Upper lobe of left lung (tissue), 6 donors: Measurements from ENCODE around the gene ADGRV1. TPM values are rescaled to one million over a fixed set of nuclear protein-coding genes. Genes with fewer than 3 reads are reported as not detected.
"Not testable (repeated sequence)": the region's sequence is repeated elsewhere in the genome, so short reads cannot be mapped to it uniquely, and the experiment has no call there.

Experiments used
- ATAC-seq, 2 donors: fragments of 200-7000 bp; cut with Tn5 transposase; one replicate each; pipeline ENCODE4 v1.9.1; 2022; ENCODE audit warnings: mild to moderate bottlenecking in 2 of 2, moderate library complexity in 2 of 2; ENCODE audit not compliant: low FRiP score in 2 of 2
- DNase-seq, 2 donors: peaks; one replicate each; pipeline ENCODE4 v3.0.0-alpha.2; 2019 to 2020
- H3K27ac ChIP-seq, 4 donors: fragments of 200-600 bp; sonication (generic); one replicate each; pipeline ENCODE4 v1.5.1; 2016 to 2019
- H3K27me3 ChIP-seq, 4 donors: fragments of 200-600 bp; sonication (generic); one replicate each; pipeline ENCODE4 v1.5.1; 2017 to 2019
- H3K36me3 ChIP-seq, 4 donors: fragments of 200-600 bp; sonication (generic); one replicate each; pipeline ENCODE4 v1.5.1; 2016 to 2019
- H3K4me1 ChIP-seq, 4 donors: fragments of 200-600 bp; sonication (generic); one replicate each; pipeline ENCODE4 v1.5.1; 2018 to 2019
- H3K4me3 ChIP-seq, 4 donors: fragments of 200-600 bp; sonication (generic); one replicate each; pipeline ENCODE4 v1.5.1; 2017 to 2019; ENCODE audit warnings: mild to moderate bottlenecking in 2 of 4, moderate library complexity in 1 of 4
- H3K9me3 ChIP-seq, 4 donors: fragments of 200-600 bp; sonication (generic); one replicate each; pipeline ENCODE4 v1.5.1; 2018 to 2019
- CTCF ChIP-seq, 6 experiments: fragments of 450-650 bp in 4 of 6; fragments of 200-600 bp in 2 of 6; sonication (generic) in 2 of 6; IDR thresholded peaks; one replicate each; pipeline ENCODE4 v1.5.1; 2016 to 2019; ENCODE audit warnings: antibody characterized with exemption in 6 of 6
- EP300 ChIP-seq, 4 donors: sonication (generic); formaldehyde crosslinking; IDR thresholded peaks; one replicate each; pipeline ENCODE4 v1.5.1; 2017; ENCODE audit warnings: antibody characterized with exemption in 4 of 4, control low read depth in 2 of 4
- POLR2A ChIP-seq, 4 donors: fragments of 450-650 bp; IDR thresholded peaks; one replicate each; pipeline ENCODE4 v1.5.1; 2016 to 2017; ENCODE audit warnings: antibody characterized with exemption in 4 of 4, mild to moderate bottlenecking in 2 of 4
- POLR2AphosphoS5 ChIP-seq, 2 donors: sonication (generic); formaldehyde crosslinking; IDR thresholded peaks; one replicate each; pipeline ENCODE4 v1.5.1; 2017; ENCODE audit warnings: antibody characterized with exemption in 2 of 2
- WGBS, 2 donors: methylation state at CpG; one replicate each; pipeline ENCODE4 v1.1.5; 2017 to 2018; 5-methylcytosine and 5-hydroxymethylcytosine counted together
- total RNA-seq, 6 donors: library from RNA; depleted of rRNA in 4 of 6; stranded (reverse); fragments of >200 nt in 4 of 6; gene quantifications; one replicate each; pipeline versions ENCODE4 v1.1.0 to v1.2.1, GENCODE V29; 2016 to 2021
- donor health status: DM: no; HTN: no; CAD: no; lungs with moderate emphysema.
- donor health status: DM: no; HTN: yes; CAD: no; lungs with severe emphysema.

ADGRV1 gene
- total RNA-seq, 6 donors from 2014 or later, result 22.3 to 129 (median 60.4) TPM

- Histone ChIP-seq H3K9me3 (no peaks in the 10 kb centered on the region), H3K4me3 (no peak overlapping the region), H3K27ac (no peak overlapping the region), H3K27me3 (no peaks in the 10 kb centered on the region), H3K36me3 (no peaks in the 10 kb centered on the region), H3K4me1 (no peaks in the 10 kb centered on the region)
- TF ChIP-seq CTCF (IDR thresholded peaks at IDR 0.05) (no peak), EP300 (IDR thresholded peaks at IDR 0.05) (no peak), POLR2A (IDR thresholded peaks at IDR 0.05) (no peak), POLR2AphosphoS5 (IDR thresholded peaks at IDR 0.05) (no peak)
- WGBS, 2 donors, result 57 to 85% methylated on average over 3 of the region's 3 CpGs
- ATAC-seq, result no peak
- DNase-seq, result no peak
Measured at GRCh38 chr5:90747175-90747574, 188.6 kb downstream of the ADGRV1 start.

GRCh38 chr5:90747693-90748092 lies 189.1 kb downstream of the ADGRV1 start:
- WGBS, 2 donors, result 81 to 95% methylated on average over 2 of the region's 2 CpGs
- H3K36me3 ChIP-seq, result no peaks in the 10 kb centered on the region
- no peak overlapping the region for H3K4me3 ChIP-seq
- ATAC-seq (no peak), DNase-seq (no peak)
- no peaks in the 10 kb centered on the region for H3K4me1 ChIP-seq
- no peaks in the 10 kb centered on the region for H3K27me3 ChIP-seq
- no peaks in the 10 kb centered on the region for H3K9me3 ChIP-seq
- TF ChIP-seq CTCF (IDR thresholded peaks at IDR 0.05), result no peak
- TF ChIP-seq POLR2AphosphoS5 (IDR thresholded peaks at IDR 0.05), result no peak
- no peak for TF ChIP-seq POLR2A (IDR thresholded peaks at IDR 0.05)
- TF ChIP-seq EP300 (IDR thresholded peaks at IDR 0.05), result no peak
- H3K27ac ChIP-seq, result no peak overlapping the region

GRCh38 chr5:90759119-90759518 lies 200.5 kb downstream of the ADGRV1 start:
- ATAC-seq, result no peak
- Histone ChIP-seq H3K9me3 (no peaks in the 10 kb centered on the region), H3K36me3 (no peaks in the 10 kb centered on the region), H3K27ac (no peak overlapping the region), H3K4me1 (no peaks in the 10 kb centered on the region), H3K4me3 (no peak overlapping the region), H3K27me3 (no peaks in the 10 kb centered on the region)
- TF ChIP-seq CTCF (IDR thresholded peaks at IDR 0.05) (no peak), POLR2A (IDR thresholded peaks at IDR 0.05) (no peak), POLR2AphosphoS5 (IDR thresholded peaks at IDR 0.05) (no peak), EP300 (IDR thresholded peaks at IDR 0.05) (no peak)
- DNase-seq, result no peak
- 84 to 90% methylated on average over 2 of the region's 2 CpGs for WGBS, 2 donors

GRCh38 chr5:90767710-90768109 lies 209.1 kb downstream of the ADGRV1 start:
- DNase-seq (no peak), ATAC-seq (no peak)
- 88 to 94% methylated on average over 3 of the region's 3 CpGs for WGBS, 2 donors
- TF ChIP-seq POLR2A (IDR thresholded peaks at IDR 0.05) (no peak), POLR2AphosphoS5 (IDR thresholded peaks at IDR 0.05) (no peak), EP300 (IDR thresholded peaks at IDR 0.05) (no peak), CTCF (IDR thresholded peaks at IDR 0.05) (no peak)
- no peak overlapping the region for H3K27ac ChIP-seq
- no peaks in the 10 kb centered on the region for H3K27me3 ChIP-seq
- H3K4me1 ChIP-seq, result no peaks in the 10 kb centered on the region
- H3K36me3 ChIP-seq, result no peaks in the 10 kb centered on the region
- H3K9me3 ChIP-seq, result no peaks in the 10 kb centered on the region
- H3K4me3 ChIP-seq, result no peak overlapping the region

- not testable (repeated sequence) for H3K4me3 ChIP-seq, H3K36me3 ChIP-seq, H3K4me1 ChIP-seq, H3K27me3 ChIP-seq, ATAC-seq, H3K9me3 ChIP-seq, H3K27ac ChIP-seq, DNase-seq
- 88 to 96% methylated on average over 4 of the region's 4 CpGs for WGBS, 2 donors
Measured at GRCh38 chr5:90770006-90770541, 211.5 kb downstream of the ADGRV1 start.
